K562 (cell line): Measurements from ENCODE around the gene R3HDM2. TPM values are rescaled to one million over a fixed set of nuclear protein-coding genes. Genes with fewer than 3 reads are reported as not detected.

Source experiments
- ATAC-seq: fragments of 200-7000 bp; cut with Tn5 transposase; 3 replicates; pipeline ENCODE4 v1.9.1; 2020; ENCODE audit warnings: moderate library complexity
- BruUV-seq: library from RNA; stranded (reverse); fragments of 400-500 nt; replicated peaks from 2 replicates; lab custom pipeline; 2021; lab: Mats Ljungman, UMichigan
- CTCF ChIA-PET: fragments of 300-600 bp; formaldehyde crosslinking; extraction: SDS; loops from one replicate; lab custom pipeline; 2021; ENCODE audit warnings: low intra/inter-chr PET ratio; lab: Yijun Ruan, JAX
- POLR2A ChIA-PET: fragments of 300-600, 350-650 bp; sonication (Branson Sonifier 250); formaldehyde crosslinking; extraction: SDS; loops from one replicate; lab custom pipeline; 2021; ENCODE audit warnings: antibody characterized with exemption, inconsistent platforms; lab: Yijun Ruan, JAX
- DNase-seq, 4 experiments: peaks; one replicate each; pipeline versions ENCODE4 v3.0.0 to v3.0.0-alpha.2; 2011 to 2018; ENCODE audit warnings: low spot score in 3 of 4, mixed read lengths in 3 of 4; ENCODE audit errors: extremely low read depth in 1 of 4
- FAIRE-seq: peaks from 2 replicates; lab custom pipeline; 2011; peaks lifted over from hg19 to GRCh38; lab: Jason Lieb, UNC
- H2AFZ ChIP-seq: 2 replicates; pipeline ENCODE4 v1.6.0; 2011; ENCODE audit warnings: low read depth, low read length, control low read depth, inconsistent platforms
- H3K27ac ChIP-seq: fragments of 200-600 bp; 3 replicates; pipeline ENCODE4 v1.8.0; 2011; ENCODE audit warnings: low read depth, mild to moderate bottlenecking, control low read depth, inconsistent platforms, low read length, moderate library complexity, mixed read lengths; ENCODE audit errors: extremely low read depth
- H3K27me3 ChIP-seq, 2 experiments: fragments of 300-600 bp in 1 of 2; 2 replicates in 1 of 2; 3 replicates in 1 of 2; pipeline versions ENCODE4 v1.6.0 to v1.8.0; 2011; ENCODE audit warnings: inconsistent platforms in 2 of 2, low read length in 2 of 2, mild to moderate bottlenecking in 1 of 2, mixed read lengths in 1 of 2, moderate library complexity in 1 of 2; ENCODE audit not compliant: control insufficient read depth in 2 of 2, insufficient read depth in 2 of 2
- H3K36me3 ChIP-seq: fragments of 300-600 bp; 3 replicates; pipeline ENCODE4 v1.8.0; 2011; ENCODE audit warnings: mild to moderate bottlenecking, low read length, inconsistent platforms; ENCODE audit not compliant: control insufficient read depth, insufficient read depth
- H3K4me1 ChIP-seq, 2 experiments: fragments of 200-600 bp in 1 of 2; replicated peaks in 1 of 2; 2 replicates in 1 of 2; 3 replicates in 1 of 2; pipeline versions ENCODE4 v1.5.1 to v1.8.0; 2011; ENCODE audit warnings: inconsistent platforms in 2 of 2, low read length in 2 of 2, mild to moderate bottlenecking in 1 of 2, mixed read lengths in 1 of 2, moderate library complexity in 1 of 2; ENCODE audit not compliant: control insufficient read depth in 2 of 2, insufficient read depth in 2 of 2
- H3K4me2 ChIP-seq: 2 replicates; pipeline ENCODE4 v1.6.1; 2011; ENCODE audit warnings: low read length, control low read depth, inconsistent platforms, mixed read lengths; ENCODE audit not compliant: insufficient read depth
- H3K4me3 ChIP-seq: fragments of 200-600 bp; sonication (generic), shearing (Covaris generic); 2 replicates; pipeline ENCODE4 v1.5.1; 2016; ENCODE audit warnings: control low read depth, inconsistent platforms
- H3K79me2 ChIP-seq: fragments of 200-600 bp; 3 replicates; pipeline ENCODE4 v1.8.0; 2011; ENCODE audit warnings: low read length, inconsistent platforms; ENCODE audit not compliant: control insufficient read depth, insufficient read depth
- H3K9ac ChIP-seq, 2 experiments: 2 replicates each; pipeline versions ENCODE4 v1.6.0 to v1.6.1; 2011; ENCODE audit warnings: low read depth in 2 of 2, low read length in 2 of 2, control low read depth in 1 of 2, inconsistent platforms in 1 of 2, mild to moderate bottlenecking in 1 of 2, mixed read lengths in 1 of 2; ENCODE audit not compliant: insufficient read depth in 1 of 2
- H3K9me1 ChIP-seq: one replicate; pipeline ENCODE4 v1.6.0; 2011; ENCODE audit warnings: inconsistent platforms, mild to moderate bottlenecking, low read length, moderate library complexity; ENCODE audit not compliant: control insufficient read depth, insufficient read depth
- H3K9me3 ChIP-seq: replicated peaks from 2 replicates; pipeline ENCODE4 v1.5.1; 2011; ENCODE audit warnings: low read depth, low read length, inconsistent platforms; ENCODE audit not compliant: control insufficient read depth, insufficient read depth
- H4K20me1 ChIP-seq: replicated peaks from 2 replicates; pipeline ENCODE4 v1.6.1; 2011; ENCODE audit warnings: low read length, inconsistent platforms, mixed read lengths; ENCODE audit not compliant: control insufficient read depth, insufficient read depth
- ARID1B ChIP-seq: fragments of 450-650 bp; IDR thresholded peaks from 2 replicates; pipeline ENCODE4 v1.6.1; 2016; ENCODE audit warnings: antibody characterized with exemption, mild to moderate bottlenecking, inconsistent platforms
- CBX1 ChIP-seq: sonication (generic); IDR thresholded peaks from 2 replicates; pipeline ENCODE4 v1.6.1; 2016; ENCODE audit warnings: antibody characterized with exemption, low read depth, mild to moderate bottlenecking
- CBX5 ChIP-seq: IDR thresholded peaks from 2 replicates; pipeline ENCODE4 v1.6.1; 2014; ENCODE audit warnings: low read depth, borderline replicate concordance
- KDM1A ChIP-seq, 2 experiments: fragments of 450-650 bp; IDR thresholded peaks; 2 replicates each; pipeline ENCODE4 v1.6.1; 2016; ENCODE audit warnings: mild to moderate bottlenecking in 2 of 2
- KLF6 ChIP-seq: fragments of 250-450 bp; sonication (Bioruptor Pico); IDR thresholded peaks from 2 replicates; pipeline ENCODE4 v1.4.0; 2020; ENCODE audit warnings: mild to moderate bottlenecking, moderate library complexity, borderline replicate concordance
- NFE2L1 ChIP-seq: fragments of 450-650 bp; IDR thresholded peaks from 2 replicates; pipeline ENCODE4 v1.6.1; 2016; ENCODE audit warnings: missing genetic modification characterization, low read depth, mild to moderate bottlenecking, missing compliant biosample characterization, moderate library complexity, borderline replicate concordance
- NFYB ChIP-seq: IDR thresholded peaks from 2 replicates; pipeline ENCODE4 v1.6.1; 2011; ENCODE audit warnings: mild to moderate bottlenecking, moderate library complexity; ENCODE audit not compliant: insufficient read length; ENCODE audit errors: extremely low read depth
- SMAD4 ChIP-seq: fragments of 250-450 bp; sonication (Bioruptor Pico); conservative IDR thresholded peaks from 2 replicates; pipeline ENCODE4 v1.8.0; 2021; ENCODE audit warnings: inconsistent platforms, mild to moderate bottlenecking, moderate library complexity
- TCF3 ChIP-seq: sonication (generic); formaldehyde crosslinking; IDR thresholded peaks from 2 replicates; pipeline ENCODE4 v1.4.0; 2020; ENCODE audit warnings: mild to moderate bottlenecking, missing genetic modification reagents
- YY1 ChIP-seq, 3 experiments: IDR thresholded peaks; 2 replicates each; pipeline ENCODE4 v1.6.1; 2011; ENCODE audit warnings: low read length in 2 of 3, mild to moderate bottlenecking in 2 of 3, moderate library complexity in 2 of 3, borderline replicate concordance in 1 of 3, control low read depth in 1 of 3, low read depth in 1 of 3; ENCODE audit not compliant: insufficient read depth in 3 of 3, insufficient replicate concordance in 2 of 3, control insufficient read depth in 1 of 3, insufficient read length in 1 of 3; ENCODE audit errors: extremely low read depth in 1 of 3
- ZNF224 ChIP-seq: sonication (generic); formaldehyde crosslinking; IDR thresholded peaks from 2 replicates; pipeline ENCODE4 v1.8.0; 2022; ENCODE audit warnings: mild to moderate bottlenecking, missing genetic modification reagents
- WGBS: fragments of 100-300 bp; shearing (Covaris generic); methylation state at CpG from one replicate; pipeline ENCODE4 v1.1.6; 2016; ENCODE audit warnings: low coverage, mixed read lengths; ENCODE audit not compliant: insufficient coverage; ENCODE audit errors: missing lambda C conversion rate; 5-methylcytosine and 5-hydroxymethylcytosine counted together
- in situ Hi-C: fragments of 300-500 bp; cut with MboI; formaldehyde crosslinking; loops from 4 replicates; pipeline ENCODE4 v1.15.0; 2018; ENCODE audit warnings: inconsistent platforms, mixed read lengths
- intact Hi-C: fragments of 100-400 bp; cut with micrococcal nuclease; formaldehyde crosslinking; loops from 2 replicates; pipeline ENCODE4 v1.14.2; 2022
- polyA plus RNA-seq, 8 experiments: library from polyadenylated mRNA; depleted of rRNA in 4 of 8; stranded (reverse) in 5 of 8; unstranded in 3 of 8; fragments of >200 nt; fragmentation: Nextera tagmentation in 2 of 8; fragmentation: Illumina TruSeq in 1 of 8; extraction: Ambion mirVana in 2 of 8; extraction: Trizol in 1 of 8; gene quantifications; 2 replicates each; pipeline versions ENCODE4 v1.2.1 to v1.2.3, GENCODE V29; 2011 to 2014; ENCODE audit warnings: inconsistent platforms in 1 of 8, missing spikeins in 1 of 8
- total RNA-seq, 7 experiments: library from RNA; depleted of rRNA in 6 of 7; stranded (reverse); fragments of >200 nt in 6 of 7; fragmentation: Illumina TruSeq in 2 of 7; extraction: Trizol in 2 of 7; gene quantifications; 2 replicates each; pipeline versions ENCODE4 v1.2.1 to v1.2.3, GENCODE V29; 2011 to 2021; ENCODE audit warnings: low replicate concordance in 1 of 7
- TF ChIP-seq, protein P1 (sequence below): fragments of 150-350 bp; conservative IDR thresholded peaks from 2 replicates; pipeline ENCODE4 v1.6.1; 2014; ENCODE audit warnings: low read length
- TF ChIP-seq, protein P2 (sequence below): sonication (generic); formaldehyde crosslinking; IDR thresholded peaks from 2 replicates; pipeline ENCODE4 v1.4.0; 2020; ENCODE audit warnings: mild to moderate bottlenecking, missing genetic modification reagents

Gene R3HDM2
- total and polyA plus RNA-seq, 9 of the 15 experiments (the other 6 are each of a cell fraction or from before 2014, with no cell fraction given), result 3.3 to 18.8 (median 9.0) TPM

DNA sequence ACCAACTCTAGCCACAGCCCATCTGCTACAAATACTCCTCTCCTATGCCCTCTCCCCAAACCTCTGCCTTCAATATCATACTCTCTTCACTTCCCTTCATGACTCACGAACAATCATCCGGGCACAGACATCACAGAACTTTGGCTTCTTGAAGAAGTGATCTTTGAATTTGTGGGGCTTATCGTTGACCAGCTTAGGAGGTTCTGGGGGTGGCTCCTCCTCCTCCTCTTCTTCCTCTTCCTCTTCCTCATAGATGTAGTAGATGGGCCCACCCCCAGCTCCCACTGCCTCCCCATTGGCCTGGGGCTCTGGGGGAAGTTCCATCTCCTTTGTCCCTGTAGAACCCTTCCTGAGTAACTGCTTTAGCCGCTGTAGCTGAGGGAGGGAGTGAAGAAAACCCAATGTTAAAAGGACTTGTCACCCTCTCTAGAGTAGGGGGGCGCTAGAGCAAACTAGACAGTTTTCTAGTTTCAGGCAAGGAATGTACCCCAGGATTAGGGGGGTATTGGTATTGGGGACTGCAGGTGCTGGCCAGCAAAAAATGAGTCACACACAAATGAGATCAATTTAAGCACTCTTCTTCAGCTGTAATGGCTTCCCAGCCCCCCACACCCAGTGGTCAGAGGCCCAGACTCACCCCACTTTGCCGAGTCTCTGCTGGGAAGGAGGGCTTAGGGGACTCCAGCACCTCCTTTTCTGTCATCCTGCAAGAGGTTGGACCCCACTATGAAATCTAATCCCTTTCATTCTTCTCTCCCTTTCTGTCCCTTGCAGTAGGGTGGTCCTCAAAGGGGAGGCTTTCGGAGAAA, 181.7 kb downstream of the R3HDM2 start:
- peak; percentile 93 for FAIRE-seq
- H3K4me2 ChIP-seq, result peak overlapping the region; percentile 16
- TF ChIP-seq CBX5 (no peak), SMAD4 (no peak), CBX1 (no peak), KDM1A (IDR thresholded peaks at IDR 0.05) (0 out of 4 replicates have a peak, but pooled peaks of 1 of the 2 experiments have one; percentile 2), ZNF224 (no peak), NFE2L1 (tag) (no peak), ARID1B (peak; percentile 62; the same call in 1 of the 2 replicates), KLF6 (CRISPR knock-in tag) (no peak), YY1 (IDR thresholded peaks at IDR 0.05; ENCODE audit: borderline replicate concordance in 1 of 3, control insufficient read depth in 1 of 3, extremely low read depth in 1 of 3, insufficient read depth in 3 of 3, insufficient read length in 1 of 3, insufficient replicate concordance in 2 of 3, low read depth in 1 of 3, low read length in 2 of 3) (no peak), TCF3 (CRISPR knock-in tag) (peak; percentile 52; the same call in 1 of the 2 replicates), NFYB (peak; percentile 26)
- TF ChIP-seq, protein P1, sequence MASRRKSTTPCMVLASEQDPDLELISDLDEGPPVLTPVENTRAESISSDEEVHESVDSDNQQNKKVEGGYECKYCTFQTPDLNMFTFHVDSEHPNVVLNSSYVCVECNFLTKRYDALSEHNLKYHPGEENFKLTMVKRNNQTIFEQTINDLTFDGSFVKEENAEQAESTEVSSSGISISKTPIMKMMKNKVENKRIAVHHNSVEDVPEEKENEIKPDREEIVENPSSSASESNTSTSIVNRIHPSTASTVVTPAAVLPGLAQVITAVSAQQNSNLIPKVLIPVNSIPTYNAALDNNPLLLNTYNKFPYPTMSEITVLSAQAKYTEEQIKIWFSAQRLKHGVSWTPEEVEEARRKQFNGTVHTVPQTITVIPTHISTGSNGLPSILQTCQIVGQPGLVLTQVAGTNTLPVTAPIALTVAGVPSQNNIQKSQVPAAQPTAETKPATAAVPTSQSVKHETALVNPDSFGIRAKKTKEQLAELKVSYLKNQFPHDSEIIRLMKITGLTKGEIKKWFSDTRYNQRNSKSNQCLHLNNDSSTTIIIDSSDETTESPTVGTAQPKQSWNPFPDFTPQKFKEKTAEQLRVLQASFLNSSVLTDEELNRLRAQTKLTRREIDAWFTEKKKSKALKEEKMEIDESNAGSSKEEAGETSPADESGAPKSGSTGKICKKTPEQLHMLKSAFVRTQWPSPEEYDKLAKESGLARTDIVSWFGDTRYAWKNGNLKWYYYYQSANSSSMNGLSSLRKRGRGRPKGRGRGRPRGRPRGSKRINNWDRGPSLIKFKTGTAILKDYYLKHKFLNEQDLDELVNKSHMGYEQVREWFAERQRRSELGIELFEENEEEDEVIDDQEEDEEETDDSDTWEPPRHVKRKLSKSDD, result no peak
- TF ChIP-seq, protein P2, sequence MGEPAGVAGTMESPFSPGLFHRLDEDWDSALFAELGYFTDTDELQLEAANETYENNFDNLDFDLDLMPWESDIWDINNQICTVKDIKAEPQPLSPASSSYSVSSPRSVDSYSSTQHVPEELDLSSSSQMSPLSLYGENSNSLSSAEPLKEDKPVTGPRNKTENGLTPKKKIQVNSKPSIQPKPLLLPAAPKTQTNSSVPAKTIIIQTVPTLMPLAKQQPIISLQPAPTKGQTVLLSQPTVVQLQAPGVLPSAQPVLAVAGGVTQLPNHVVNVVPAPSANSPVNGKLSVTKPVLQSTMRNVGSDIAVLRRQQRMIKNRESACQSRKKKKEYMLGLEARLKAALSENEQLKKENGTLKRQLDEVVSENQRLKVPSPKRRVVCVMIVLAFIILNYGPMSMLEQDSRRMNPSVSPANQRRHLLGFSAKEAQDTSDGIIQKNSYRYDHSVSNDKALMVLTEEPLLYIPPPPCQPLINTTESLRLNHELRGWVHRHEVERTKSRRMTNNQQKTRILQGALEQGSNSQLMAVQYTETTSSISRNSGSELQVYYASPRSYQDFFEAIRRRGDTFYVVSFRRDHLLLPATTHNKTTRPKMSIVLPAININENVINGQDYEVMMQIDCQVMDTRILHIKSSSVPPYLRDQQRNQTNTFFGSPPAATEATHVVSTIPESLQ, result no peak

More for the DNA sequence above, 181.7 kb downstream of the R3HDM2 start:
- peak overlapping the region; percentile 17 to 59; a peak in 1 of 4 replicates for H3K9ac ChIP-seq
- ChIA-PET POLR2A (interaction anchor here (0.6 to 1.4 kb wide), 4 partner anchors 12 to 206 kb away, joined by 3 to 5 read pairs (median 3); partner anchors contain the start of gene INHBE), CTCF (interaction anchor here (1.1 kb wide), 1 partner anchor 213 kb away, joined by 4 read pairs; no protein-coding TSS in a partner anchor)
- BruUV-seq, result no TSS peak
- H3K4me3 ChIP-seq, result no peak overlapping the region
- H3K9me1 ChIP-seq, result no peaks in the 10 kb centered on the region
- no peaks in the 10 kb centered on the region for H3K79me2 ChIP-seq
- DNase-seq (peak; percentile 71 to 76 (median 72)), ATAC-seq (peak; percentile 59)
- no peaks in the 10 kb centered on the region for H3K27me3 ChIP-seq
- H2AFZ ChIP-seq, result peak overlapping the region; percentile 67
- H3K27ac ChIP-seq, result peak overlapping the region; percentile 4; the same call in 1 of the 3 replicates
- no peaks in the 10 kb centered on the region for H4K20me1 ChIP-seq
- H3K9me3 ChIP-seq, result no peaks in the 10 kb centered on the region
- in situ Hi-C loops (no loop called here), intact Hi-C loops (loop anchor here (10.0 kb wide), 1 partner anchor 124 kb away; the partner anchor contains the start of gene LRP1)
- H3K36me3 ChIP-seq, result no peaks in the 10 kb centered on the region
- WGBS, result 19% methylated on average over 7 of the region's 7 CpGs
- peaks cover 13 to 14% of the 10 kb centered on the region in 2 experiments for H3K4me1 ChIP-seq
